ENCODE measurements around the gene PDE6D. TPM values are rescaled to one million over a fixed set of nuclear protein-coding genes. Genes with fewer than 3 reads are reported as not detected.
A peak's percentile ranks its signal among the peaks of the same experiment; 100 is the strongest.

PDE6D gene
- total RNA-seq, 1 donor from 2014 or later: 23.6 TPM

DNA sequence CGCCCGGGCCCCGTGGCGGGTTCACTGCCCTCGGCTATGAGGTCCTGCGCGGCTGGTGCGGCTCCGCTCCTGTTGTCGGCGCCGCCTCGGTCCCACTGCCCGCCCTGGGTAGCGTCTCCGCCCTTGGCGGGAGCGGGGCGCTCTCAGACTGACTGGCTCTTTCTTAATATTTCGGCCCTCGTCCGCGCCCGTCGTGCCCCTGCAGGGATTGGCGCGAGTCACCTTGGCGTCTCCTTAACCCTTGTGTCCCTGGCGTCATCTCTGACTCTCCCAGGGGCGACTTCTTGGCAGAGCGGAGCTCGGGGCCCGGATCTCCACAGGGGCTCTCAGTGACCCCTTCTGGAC is 71.5 kb downstream of the PDE6D start:
- no peak for DNase-seq (ENCODE audit: extremely low spot score in 2 of 2)
- H3K4me1 ChIP-seq: peaks cover 48% of the 10 kb centered on the region
- peaks cover 0 to 15% of the 10 kb centered on the region in 2 donors for H3K36me3 ChIP-seq
- peak overlapping the region; percentile 100 for H3K27ac ChIP-seq
- no peaks in the 10 kb centered on the region for H3K9me3 ChIP-seq
- intact Hi-C loops (cut with DNase I): no loop called here
- H3K27me3 ChIP-seq: no peaks in the 10 kb centered on the region
- H3K4me3 ChIP-seq: peak overlapping the region; percentile 82 to 100
- no peak for TF ChIP-seq CTCF (IDR thresholded peaks at IDR 0.05)
- no peak for TF ChIP-seq POLR2AphosphoS5 (IDR thresholded peaks at IDR 0.05; ENCODE audit: insufficient read depth in 1 of 2, low read depth in 1 of 2)
- TF ChIP-seq POLR2A (IDR thresholded peaks at IDR 0.05): no peak

- H3K27ac ChIP-seq: peak overlapping the region; percentile 100
- no peak for DNase-seq (ENCODE audit: extremely low spot score in 2 of 2)
- H3K27me3 ChIP-seq: no peaks in the 10 kb centered on the region
- no peaks in the 10 kb centered on the region for H3K9me3 ChIP-seq
- H3K4me3 ChIP-seq: peak overlapping the region; percentile 82 to 100
- TF ChIP-seq POLR2AphosphoS5 (IDR thresholded peaks at IDR 0.05; ENCODE audit: insufficient read depth in 1 of 2, low read depth in 1 of 2) (no peak), POLR2A (IDR thresholded peaks at IDR 0.05) (no peak), CTCF (IDR thresholded peaks at IDR 0.05) (no peak)
- H3K36me3 ChIP-seq: peaks cover 0 to 15% of the 10 kb centered on the region in 2 donors
- H3K4me1 ChIP-seq: peaks cover 46% of the 10 kb centered on the region
- intact Hi-C loops (cut with DNase I): no loop called here
Observed at GRCh38 chr2:231708773-231709635, 72.1 kb downstream of the PDE6D start.

DNA sequence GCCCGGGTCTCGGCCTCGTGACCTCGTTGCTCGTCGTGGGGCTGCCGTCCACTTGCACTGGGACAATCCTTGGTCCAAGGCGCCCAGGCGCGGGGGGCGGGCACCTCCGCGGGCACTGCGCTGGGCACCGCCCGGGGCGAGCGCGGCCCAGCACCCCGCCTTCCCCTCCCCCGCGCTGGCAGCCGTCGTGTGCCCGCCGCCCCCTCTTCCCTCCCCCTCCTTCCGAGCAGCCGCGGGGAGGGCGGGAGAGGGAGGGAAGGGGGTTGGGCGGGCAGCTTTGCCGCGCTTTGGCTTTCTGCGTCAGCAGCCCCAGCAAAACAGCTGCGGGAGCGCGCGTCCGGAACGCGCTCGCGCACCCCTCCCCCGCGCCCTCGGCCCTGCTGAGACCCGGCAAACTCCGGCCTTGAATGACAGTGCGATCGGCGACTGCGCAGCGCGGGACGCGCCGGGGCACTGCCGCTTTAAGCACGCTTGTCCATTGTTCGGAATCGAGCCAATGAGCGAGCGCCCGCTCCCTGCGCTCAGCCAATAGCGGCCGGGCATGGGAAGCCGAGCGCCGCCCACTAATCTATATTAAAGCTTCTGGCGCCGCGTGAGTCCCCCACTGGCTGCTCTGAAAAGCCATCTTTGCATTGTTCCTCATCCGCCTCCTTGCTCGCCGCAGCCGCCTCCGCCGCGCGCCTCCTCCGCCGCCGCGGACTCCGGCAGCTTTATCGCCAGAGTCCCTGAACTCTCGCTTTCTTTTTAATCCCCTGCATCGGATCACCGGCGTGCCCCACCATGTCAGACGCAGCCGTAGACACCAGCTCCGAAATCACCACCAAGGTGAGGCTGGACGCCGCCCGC is 72.9 kb downstream of the PDE6D start, which contains the start of gene PTMA:
Gene PTMA, plus strand, starts transcription at position 599 of the 846 bp plus-strand sequence. Its CDS starts 182 bp downstream, at position 781.
- Histone ChIP-seq H3K9me3 (no peaks in the 10 kb centered on the region), H3K4me1 (peaks cover 39% of the 10 kb centered on the region), H3K27ac (peak within 1 kb of the TSS; percentile 100), H3K27me3 (no peaks in the 10 kb centered on the region), H3K36me3 (peaks cover 0 to 15% of the 10 kb centered on the region in 2 donors), H3K4me3 (peak within 1 kb of the TSS; percentile 89 to 100)
- DNase-seq (ENCODE audit: extremely low spot score in 2 of 2): peak in 1 of 2 donors; percentile 100
- TF ChIP-seq POLR2A (IDR thresholded peaks at IDR 0.05) (peak; percentile 55 to 96), POLR2AphosphoS5 (IDR thresholded peaks at IDR 0.05; ENCODE audit: insufficient read depth in 1 of 2, low read depth in 1 of 2) (peak; percentile 98 to 100), CTCF (IDR thresholded peaks at IDR 0.05) (no peak)
- intact Hi-C loops (cut with DNase I): loop anchor here (2.0 kb wide), 1 partner anchor 95 kb away; no protein-coding TSS in a partner anchor

DNA sequence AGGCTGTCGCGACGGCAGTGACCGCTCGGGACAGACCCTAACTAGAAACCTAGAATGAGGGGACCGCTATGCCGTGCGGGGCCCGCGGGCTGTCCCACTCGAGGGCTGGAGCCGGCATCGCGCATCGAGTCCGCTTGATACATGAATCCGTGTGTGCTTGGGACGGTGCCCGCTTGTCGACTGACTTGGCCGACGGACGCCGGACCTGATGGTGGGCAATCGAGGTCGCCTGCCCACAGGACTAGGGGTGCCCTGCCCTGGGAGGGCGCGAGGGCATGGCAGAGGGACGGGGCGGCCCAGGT is 73.5 kb downstream of the PDE6D start:
- Histone ChIP-seq H3K4me3 (peak overlapping the region; percentile 89 to 100), H3K27ac (peak overlapping the region; percentile 100), H3K4me1 (peaks cover 36% of the 10 kb centered on the region), H3K27me3 (no peaks in the 10 kb centered on the region), H3K36me3 (peaks cover 0 to 13% of the 10 kb centered on the region in 2 donors), H3K9me3 (no peaks in the 10 kb centered on the region)
- intact Hi-C loops (cut with DNase I): loop anchor here (2.0 kb wide), 1 partner anchor 95 kb away; no protein-coding TSS in a partner anchor
- TF ChIP-seq CTCF (IDR thresholded peaks at IDR 0.05) (no peak), POLR2AphosphoS5 (IDR thresholded peaks at IDR 0.05; ENCODE audit: insufficient read depth in 1 of 2, low read depth in 1 of 2) (no peak), POLR2A (IDR thresholded peaks at IDR 0.05) (no peak)
- DNase-seq (ENCODE audit: extremely low spot score in 2 of 2): no peak

Data from vagina (tissue), 2 donors.